Gastrocnemius medialis (tissue), 4 donors: Measurements from ENCODE around the gene DBNDD1. TPM values are rescaled to one million over a fixed set of nuclear protein-coding genes. Genes with fewer than 3 reads are reported as not detected.

ENCODE experiments used
- ATAC-seq, 2 donors: fragments of 150-250 bp; one replicate each; pipeline ENCODE4 v1.9.1; 2016
- DNase-seq, 2 donors: peaks; one replicate each; pipeline ENCODE4 v3.0.0-alpha.2; 2019
- H3K27ac ChIP-seq, 4 donors: fragments of 200-600 bp; sonication (generic); 1 replicate in 1 of 4; 2 replicates in 3 of 4; pipeline ENCODE4 v1.5.1; 2016 to 2018; ENCODE audit warnings: mild to moderate bottlenecking in 2 of 4, moderate library complexity in 1 of 4
- H3K27me3 ChIP-seq, 3 donors: fragments of 200-600 bp; sonication (generic) in 2 of 3; 1 replicate in 1 of 3; 2 replicates in 2 of 3; pipeline versions ENCODE4 v1.5.1 to v1.6.0; 2016 to 2019; ENCODE audit warnings: mild to moderate bottlenecking in 1 of 3, moderate library complexity in 1 of 3
- H3K36me3 ChIP-seq, 2 donors: fragments of 200-600 bp; sonication (generic) in 1 of 2; one replicate each; pipeline ENCODE4 v1.5.1; 2017 to 2018
- H3K4me1 ChIP-seq, 2 donors: fragments of 200-600 bp; sonication (generic) in 1 of 2; one replicate each; pipeline ENCODE4 v1.5.1; 2016 to 2017; ENCODE audit warnings: mild to moderate bottlenecking in 2 of 2
- H3K4me3 ChIP-seq, 4 donors: fragments of 200-600 bp; sonication (generic) in 3 of 4; 1 replicate in 1 of 4; 2 replicates in 3 of 4; pipeline ENCODE4 v1.5.1; 2016 to 2019; ENCODE audit warnings: mild to moderate bottlenecking in 2 of 4
- H3K9me3 ChIP-seq, 3 donors: fragments of 200-600 bp; sonication (generic) in 2 of 3; 1 replicate in 1 of 3; 2 replicates in 2 of 3; pipeline ENCODE4 v1.5.1; 2016 to 2019
- CTCF ChIP-seq, 5 experiments: fragments of 450-650 bp in 3 of 5; fragments of 200-600 bp in 2 of 5; sonication (generic) in 2 of 5; IDR thresholded peaks in 4 of 5; conservative IDR thresholded peaks in 1 of 5; 1 replicate in 4 of 5; 2 replicates in 1 of 5; pipeline ENCODE4 v1.5.1; 2016 to 2019; ENCODE audit warnings: antibody characterized with exemption in 5 of 5, mild to moderate bottlenecking in 3 of 5, moderate library complexity in 3 of 5
- POLR2A ChIP-seq, 2 donors: fragments of 450-650 bp; IDR thresholded peaks; one replicate each; pipeline ENCODE4 v1.6.1; 2017; ENCODE audit warnings: antibody characterized with exemption in 2 of 2, mild to moderate bottlenecking in 2 of 2, moderate library complexity in 2 of 2
- in situ Hi-C, 4 donors: fragments of 200-750 bp; cut with MboI; loops; one replicate each; pipeline versions ENCODE4 v1.15.0 to v1.8.0; 2017; ENCODE audit warnings: low sequenced_read_pairs in 4 of 4
- intact Hi-C: fragments of 100-400 bp; cut with DNase I; formaldehyde crosslinking; loops from one replicate; pipeline ENCODE4 v1.15.1; 2023; ENCODE audit warnings: low total_unique reads
- total RNA-seq, 4 donors: library from RNA; depleted of rRNA; stranded (reverse); fragments of >200 nt; gene quantifications; one replicate each; pipeline versions ENCODE4 v1.1.0 to v1.2.3, GENCODE V29; 2016

Gene DBNDD1
- total RNA-seq, 4 donors from 2014 or later, result 9.3 to 25.9 (median 23.7) TPM

GRCh38 chr16:89957216-89957785, 62.0 kb downstream of the DBNDD1 start:
- ATAC-seq, result no peak
- in situ Hi-C loops, result no loop called here
- intact Hi-C loops, result no loop called here

GRCh38 chr16:89956505-89957215, 62.6 kb downstream of the DBNDD1 start:
- DNase-seq (no peak), ATAC-seq (no peak)
- no peak overlapping the region for H3K27ac ChIP-seq

More at GRCh38 chr16:89957216-89957785, 62.0 kb downstream of the DBNDD1 start:
- Histone ChIP-seq H3K9me3 (no peaks in the 10 kb centered on the region), H3K4me3 (peak overlapping the region in 1 of 4 donors; percentile 4), H3K36me3 (peaks cover 0 to 40% of the 10 kb centered on the region in 2 donors), H3K4me1 (no peaks in the 10 kb centered on the region), H3K27me3 (no peaks in the 10 kb centered on the region), H3K27ac (no peak overlapping the region)
- no peak for DNase-seq
- TF ChIP-seq CTCF (IDR thresholded peaks at IDR 0.05 in 4 of 5, conservative IDR thresholded peaks at IDR 0.05 in 1 of 5), result no peak
- TF ChIP-seq POLR2A (IDR thresholded peaks at IDR 0.05), result no peak

GRCh38 chr16:89955001-89955685, 64.1 kb downstream of the DBNDD1 start:
- H3K9me3 ChIP-seq, result no peaks in the 10 kb centered on the region
- intact Hi-C loops (no loop called here), in situ Hi-C loops (no loop called here)
- H3K4me3 ChIP-seq, result no peak overlapping the region
- no peak for DNase-seq
- no peak for ATAC-seq
- TF ChIP-seq POLR2A (IDR thresholded peaks at IDR 0.05) (no peak), CTCF (IDR thresholded peaks at IDR 0.05 in 4 of 5, conservative IDR thresholded peaks at IDR 0.05 in 1 of 5) (no peak)
- H3K36me3 ChIP-seq, result peaks cover 0 to 30% of the 10 kb centered on the region in 2 donors
- H3K27ac ChIP-seq, result no peak overlapping the region
- H3K4me1 ChIP-seq, result no peaks in the 10 kb centered on the region
- no peaks in the 10 kb centered on the region for H3K27me3 ChIP-seq

More at GRCh38 chr16:89956505-89957215, 62.6 kb downstream of the DBNDD1 start:
- in situ Hi-C loops (no loop called here), intact Hi-C loops (no loop called here)
- peaks cover 0 to 39% of the 10 kb centered on the region in 2 donors for H3K36me3 ChIP-seq
- TF ChIP-seq CTCF (IDR thresholded peaks at IDR 0.05 in 4 of 5, conservative IDR thresholded peaks at IDR 0.05 in 1 of 5), result no peak
- no peak for TF ChIP-seq POLR2A (IDR thresholded peaks at IDR 0.05)
- no peaks in the 10 kb centered on the region for H3K4me1 ChIP-seq
- no peaks in the 10 kb centered on the region for H3K9me3 ChIP-seq
- H3K27me3 ChIP-seq, result no peaks in the 10 kb centered on the region
- peak overlapping the region in 1 of 4 donors; percentile 4 for H3K4me3 ChIP-seq

Other genes starting within 250 kb of the DBNDD1 start
- 1 to 10 TPM in 3 of 4 donors, under 1 TPM in 1; 0.53 to 3.5 (median 1.3) TPM for gene FANCA, start 202.8 kb downstream of the DBNDD1 start, total RNA-seq
- 1 to 10 TPM in 1 of 4 donors, under 1 TPM in 1, not detected in 2; 0.49 to 1.6 TPM for gene SPIRE2, start 191.0 kb downstream of the DBNDD1 start, total RNA-seq
- 100 to 1,000 TPM in 1 of 4 donors, 10 to 100 TPM in 3; 68.9 to 110 (median 85.7) TPM for gene TCF25, start 145.9 kb downstream of the DBNDD1 start, total RNA-seq
- gene MC1R, start 100.6 kb downstream of the DBNDD1 start, total RNA-seq, result 1 to 10 TPM in 2 of 4 donors, under 1 TPM in 2; 0.33 to 1.8 (median 0.92) TPM
- gene TUBB3, start 96.1 kb downstream of the DBNDD1 start, total RNA-seq, result 1 to 10 TPM in 1 of 4 donors, not detected in 3; 1.1 TPM
- gene DEF8, start 70.7 kb downstream of the DBNDD1 start, total RNA-seq, result 100 to 1,000 TPM in 1 of 4 donors, 10 to 100 TPM in 3; 33.1 to 112 (median 51.4) TPM
- not detected for gene PRDM7, start 57.9 kb upstream of the DBNDD1 start, total RNA-seq